SK-N-SH treated with all-trans-retinoic acid at 6 μM for 48 hours (cell line): ENCODE data around the gene ZC2HC1C.

Source experiments
- ATAC-seq: fragments of 200-7000 bp; cut with Tn5 transposase; 3 replicates; pipeline ENCODE4 v1.9.1; 2020; ENCODE audit warnings: mild to moderate bottlenecking, moderate library complexity
- ARNTL ChIP-seq: fragments of 450-650 bp; formaldehyde crosslinking; IDR thresholded peaks from 2 replicates; pipeline ENCODE4 v1.5.0; 2020; ENCODE audit warnings: low read depth, mild to moderate bottlenecking, moderate library complexity, borderline replicate concordance
- BACH2 ChIP-seq: fragments of 250-450 bp; sonication (Bioruptor Pico); IDR thresholded peaks from 2 replicates; pipeline ENCODE4 v1.9.0; 2021; ENCODE audit warnings: mild to moderate bottlenecking, borderline replicate concordance
- ESRRG ChIP-seq: fragments of 250-450 bp; sonication (Bioruptor Pico); IDR thresholded peaks from 2 replicates; pipeline ENCODE4 v1.6.1; 2021; ENCODE audit warnings: mild to moderate bottlenecking
- GLIS3 ChIP-seq: fragments of 250-450 bp; sonication (Bioruptor Pico); IDR thresholded peaks from 2 replicates; pipeline ENCODE4 v1.5.0; 2020; ENCODE audit warnings: mild to moderate bottlenecking, moderate library complexity
- ISL1 ChIP-seq: fragments of 250-450 bp; sonication (Bioruptor Pico); IDR thresholded peaks from 2 replicates; pipeline ENCODE4 v2.1.2; 2022; ENCODE audit warnings: mild to moderate bottlenecking, moderate library complexity
- PPARA ChIP-seq: fragments of 250-450 bp; sonication (Bioruptor Pico); IDR thresholded peaks from 2 replicates; pipeline ENCODE4 v1.5.0; 2020; ENCODE audit warnings: mild to moderate bottlenecking, borderline replicate concordance
- RARB ChIP-seq: fragments of 250-450 bp; sonication (Bioruptor Pico); IDR thresholded peaks from 2 replicates; pipeline ENCODE4 v1.8.0; 2021; ENCODE audit warnings: mild to moderate bottlenecking, moderate library complexity
- SNAI2 ChIP-seq: fragments of 250-450 bp; sonication (Bioruptor Pico); IDR thresholded peaks from 2 replicates; pipeline ENCODE4 v1.5.0; 2020; ENCODE audit warnings: mild to moderate bottlenecking, moderate library complexity
- TCF4 ChIP-seq: fragments of 250-450 bp; sonication (Bioruptor Pico); IDR thresholded peaks from 2 replicates; pipeline ENCODE4 v1.8.0; 2021; ENCODE audit warnings: mild to moderate bottlenecking, moderate library complexity, borderline replicate concordance
- TOX ChIP-seq: fragments of 250-450 bp; sonication (Bioruptor Pico); IDR thresholded peaks from 2 replicates; pipeline ENCODE4 v1.8.0; 2021; ENCODE audit warnings: mild to moderate bottlenecking, moderate library complexity, borderline replicate concordance
- ZFP3 ChIP-seq: fragments of 250-450 bp; sonication (Bioruptor Pico); IDR thresholded peaks from 2 replicates; pipeline ENCODE4 v1.5.0; 2020; ENCODE audit warnings: mild to moderate bottlenecking, moderate library complexity
- ZFP30 ChIP-seq: fragments of 450-650 bp; formaldehyde crosslinking; IDR thresholded peaks from 2 replicates; pipeline ENCODE4 v1.5.0; 2022; ENCODE audit warnings: mild to moderate bottlenecking, moderate library complexity
- TF ChIP-seq, protein P1 (sequence below): fragments of 250-450 bp; sonication (Bioruptor Pico); IDR thresholded peaks from 2 replicates; pipeline ENCODE4 v1.5.0; 2020; ENCODE audit warnings: mild to moderate bottlenecking, moderate library complexity
- TF ChIP-seq, protein P2 (sequence below): fragments of 250-450 bp; sonication (Bioruptor Pico); IDR thresholded peaks from 2 replicates; pipeline ENCODE4 v1.5.1; 2021; ENCODE audit warnings: mild to moderate bottlenecking, moderate library complexity
- TF ChIP-seq, protein P3 (sequence below): fragments of 250-450 bp; sonication (Bioruptor Pico); IDR thresholded peaks from 2 replicates; pipeline ENCODE4 v1.5.1; 2020; ENCODE audit warnings: low read depth, mild to moderate bottlenecking, moderate library complexity
- TF ChIP-seq, protein P4 (sequence below): fragments of 250-450 bp; sonication (Bioruptor Pico); IDR thresholded peaks from 2 replicates; pipeline ENCODE4 v1.8.0; 2020; ENCODE audit warnings: mild to moderate bottlenecking, moderate library complexity, borderline replicate concordance
- TF ChIP-seq, protein P5 (sequence below): fragments of 250-450 bp; sonication (Bioruptor Pico); IDR thresholded peaks from 2 replicates; pipeline ENCODE4 v1.8.0; 2021; ENCODE audit warnings: low read depth, mild to moderate bottlenecking, moderate library complexity, borderline replicate concordance

Gene ZC2HC1C

DNA sequence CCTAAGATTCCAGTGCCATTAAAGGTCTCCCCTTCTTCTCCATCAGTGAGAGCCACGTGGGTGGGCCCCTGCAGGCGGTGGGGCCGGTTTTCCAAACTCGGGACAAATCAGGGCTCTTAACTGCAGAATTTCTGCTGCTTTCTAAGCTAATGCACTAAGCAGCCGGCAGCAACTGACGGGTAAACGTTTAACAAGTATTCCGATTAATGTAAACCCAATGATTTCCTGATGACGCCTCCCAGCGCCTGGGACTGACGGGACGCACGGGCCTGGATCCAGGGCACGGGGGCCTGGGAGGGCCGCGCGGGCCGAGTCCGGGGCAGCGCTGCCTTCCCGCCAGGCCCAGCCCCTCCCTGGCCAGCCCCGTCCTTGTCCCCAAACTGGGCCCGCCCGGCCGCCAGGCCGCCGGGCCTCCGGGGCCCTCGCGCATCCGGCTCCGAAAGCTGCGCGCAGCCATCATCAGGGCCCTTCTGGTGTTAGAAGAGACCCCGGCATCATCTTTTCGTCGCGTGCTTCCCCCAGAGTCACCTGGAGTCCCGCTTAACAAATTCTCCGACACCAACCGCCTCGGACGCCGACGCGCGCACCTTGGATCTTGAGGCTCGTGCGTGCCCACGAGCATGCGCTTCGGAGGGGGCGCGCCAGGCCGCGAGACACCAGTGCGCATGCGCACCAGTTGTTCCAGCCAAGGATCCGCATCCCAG lies 18.4 kb upstream of the ZC2HC1C start, which contains the start of gene MLH3:
Gene MLH3, minus strand, starts transcription at position 616 of the 704 bp plus-strand sequence. CDS start 1,812 bp downstream, outside the sequence.
- peak; percentile 35 for ATAC-seq
- TF ChIP-seq TOX (CRISPR knock-in tag) = no peak
- TF ChIP-seq, protein P1, sequence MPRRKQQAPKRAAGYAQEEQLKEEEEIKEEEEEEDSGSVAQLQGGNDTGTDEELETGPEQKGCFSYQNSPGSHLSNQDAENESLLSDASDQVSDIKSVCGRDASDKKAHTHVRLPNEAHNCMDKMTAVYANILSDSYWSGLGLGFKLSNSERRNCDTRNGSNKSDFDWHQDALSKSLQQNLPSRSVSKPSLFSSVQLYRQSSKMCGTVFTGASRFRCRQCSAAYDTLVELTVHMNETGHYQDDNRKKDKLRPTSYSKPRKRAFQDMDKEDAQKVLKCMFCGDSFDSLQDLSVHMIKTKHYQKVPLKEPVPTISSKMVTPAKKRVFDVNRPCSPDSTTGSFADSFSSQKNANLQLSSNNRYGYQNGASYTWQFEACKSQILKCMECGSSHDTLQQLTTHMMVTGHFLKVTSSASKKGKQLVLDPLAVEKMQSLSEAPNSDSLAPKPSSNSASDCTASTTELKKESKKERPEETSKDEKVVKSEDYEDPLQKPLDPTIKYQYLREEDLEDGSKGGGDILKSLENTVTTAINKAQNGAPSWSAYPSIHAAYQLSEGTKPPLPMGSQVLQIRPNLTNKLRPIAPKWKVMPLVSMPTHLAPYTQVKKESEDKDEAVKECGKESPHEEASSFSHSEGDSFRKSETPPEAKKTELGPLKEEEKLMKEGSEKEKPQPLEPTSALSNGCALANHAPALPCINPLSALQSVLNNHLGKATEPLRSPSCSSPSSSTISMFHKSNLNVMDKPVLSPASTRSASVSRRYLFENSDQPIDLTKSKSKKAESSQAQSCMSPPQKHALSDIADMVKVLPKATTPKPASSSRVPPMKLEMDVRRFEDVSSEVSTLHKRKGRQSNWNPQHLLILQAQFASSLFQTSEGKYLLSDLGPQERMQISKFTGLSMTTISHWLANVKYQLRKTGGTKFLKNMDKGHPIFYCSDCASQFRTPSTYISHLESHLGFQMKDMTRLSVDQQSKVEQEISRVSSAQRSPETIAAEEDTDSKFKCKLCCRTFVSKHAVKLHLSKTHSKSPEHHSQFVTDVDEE (CRISPR knock-in tag) = 0 out of 2 replicates have a peak, but pooled peaks have one; percentile 60
- TF ChIP-seq ZFP3 (CRISPR knock-in tag) = 0 out of 2 replicates have a peak, but pooled peaks have one; percentile 31

DNA sequence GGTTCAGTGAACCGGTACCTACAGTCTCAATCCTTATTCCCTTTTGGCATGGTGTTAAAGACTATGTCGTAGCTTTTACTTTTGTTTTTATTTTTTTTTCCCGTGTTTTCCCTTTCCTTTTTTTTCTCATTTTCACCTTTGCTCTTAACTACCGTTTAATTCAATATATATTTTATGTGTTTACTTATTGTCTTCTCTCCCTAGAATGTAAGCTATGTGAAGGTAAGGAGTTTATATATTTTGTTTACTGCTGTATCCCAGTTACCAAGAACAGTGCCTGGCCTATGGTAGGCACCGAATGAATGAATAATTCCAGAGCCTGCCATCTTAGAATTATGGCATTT lies 17.9 kb upstream of the ZC2HC1C start:
- no peak for ATAC-seq
- TF ChIP-seq BACH2 (CRISPR knock-in tag) = no peak
- TF ChIP-seq, protein P2, sequence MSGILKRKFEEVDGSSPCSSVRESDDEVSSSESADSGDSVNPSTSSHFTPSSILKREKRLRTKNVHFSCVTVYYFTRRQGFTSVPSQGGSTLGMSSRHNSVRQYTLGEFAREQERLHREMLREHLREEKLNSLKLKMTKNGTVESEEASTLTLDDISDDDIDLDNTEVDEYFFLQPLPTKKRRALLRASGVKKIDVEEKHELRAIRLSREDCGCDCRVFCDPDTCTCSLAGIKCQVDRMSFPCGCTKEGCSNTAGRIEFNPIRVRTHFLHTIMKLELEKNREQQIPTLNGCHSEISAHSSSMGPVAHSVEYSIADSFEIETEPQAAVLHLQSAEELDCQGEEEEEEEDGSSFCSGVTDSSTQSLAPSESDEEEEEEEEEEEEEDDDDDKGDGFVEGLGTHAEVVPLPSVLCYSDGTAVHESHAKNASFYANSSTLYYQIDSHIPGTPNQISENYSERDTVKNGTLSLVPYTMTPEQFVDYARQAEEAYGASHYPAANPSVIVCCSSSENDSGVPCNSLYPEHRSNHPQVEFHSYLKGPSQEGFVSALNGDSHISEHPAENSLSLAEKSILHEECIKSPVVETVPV = no peak
- no peak for TF ChIP-seq ARNTL (CRISPR knock-in tag)
- TF ChIP-seq ESRRG (CRISPR knock-in tag) = no peak
- TF ChIP-seq, protein P3, sequence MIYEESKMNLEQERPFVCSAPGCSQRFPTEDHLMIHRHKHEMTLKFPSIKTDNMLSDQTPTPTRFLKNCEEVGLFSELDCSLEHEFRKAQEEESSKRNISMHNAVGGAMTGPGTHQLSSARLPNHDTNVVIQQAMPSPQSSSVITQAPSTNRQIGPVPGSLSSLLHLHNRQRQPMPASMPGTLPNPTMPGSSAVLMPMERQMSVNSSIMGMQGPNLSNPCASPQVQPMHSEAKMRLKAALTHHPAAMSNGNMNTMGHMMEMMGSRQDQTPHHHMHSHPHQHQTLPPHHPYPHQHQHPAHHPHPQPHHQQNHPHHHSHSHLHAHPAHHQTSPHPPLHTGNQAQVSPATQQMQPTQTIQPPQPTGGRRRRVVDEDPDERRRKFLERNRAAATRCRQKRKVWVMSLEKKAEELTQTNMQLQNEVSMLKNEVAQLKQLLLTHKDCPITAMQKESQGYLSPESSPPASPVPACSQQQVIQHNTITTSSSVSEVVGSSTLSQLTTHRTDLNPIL (CRISPR knock-in tag) = no peak
- TF ChIP-seq PPARA (CRISPR knock-in tag) = no peak
- TF ChIP-seq SNAI2 (CRISPR knock-in tag) = no peak
- no peak for TF ChIP-seq ZFP3 (CRISPR knock-in tag)
- TF ChIP-seq, protein P4, sequence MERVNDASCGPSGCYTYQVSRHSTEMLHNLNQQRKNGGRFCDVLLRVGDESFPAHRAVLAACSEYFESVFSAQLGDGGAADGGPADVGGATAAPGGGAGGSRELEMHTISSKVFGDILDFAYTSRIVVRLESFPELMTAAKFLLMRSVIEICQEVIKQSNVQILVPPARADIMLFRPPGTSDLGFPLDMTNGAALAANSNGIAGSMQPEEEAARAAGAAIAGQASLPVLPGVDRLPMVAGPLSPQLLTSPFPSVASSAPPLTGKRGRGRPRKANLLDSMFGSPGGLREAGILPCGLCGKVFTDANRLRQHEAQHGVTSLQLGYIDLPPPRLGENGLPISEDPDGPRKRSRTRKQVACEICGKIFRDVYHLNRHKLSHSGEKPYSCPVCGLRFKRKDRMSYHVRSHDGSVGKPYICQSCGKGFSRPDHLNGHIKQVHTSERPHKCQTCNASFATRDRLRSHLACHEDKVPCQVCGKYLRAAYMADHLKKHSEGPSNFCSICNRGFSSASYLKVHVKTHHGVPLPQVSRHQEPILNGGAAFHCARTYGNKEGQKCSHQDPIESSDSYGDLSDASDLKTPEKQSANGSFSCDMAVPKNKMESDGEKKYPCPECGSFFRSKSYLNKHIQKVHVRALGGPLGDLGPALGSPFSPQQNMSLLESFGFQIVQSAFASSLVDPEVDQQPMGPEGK = no peak
- TF ChIP-seq, protein P1 (CRISPR knock-in tag) = no peak
- no peak for TF ChIP-seq RARB (CRISPR knock-in tag)

DNA sequence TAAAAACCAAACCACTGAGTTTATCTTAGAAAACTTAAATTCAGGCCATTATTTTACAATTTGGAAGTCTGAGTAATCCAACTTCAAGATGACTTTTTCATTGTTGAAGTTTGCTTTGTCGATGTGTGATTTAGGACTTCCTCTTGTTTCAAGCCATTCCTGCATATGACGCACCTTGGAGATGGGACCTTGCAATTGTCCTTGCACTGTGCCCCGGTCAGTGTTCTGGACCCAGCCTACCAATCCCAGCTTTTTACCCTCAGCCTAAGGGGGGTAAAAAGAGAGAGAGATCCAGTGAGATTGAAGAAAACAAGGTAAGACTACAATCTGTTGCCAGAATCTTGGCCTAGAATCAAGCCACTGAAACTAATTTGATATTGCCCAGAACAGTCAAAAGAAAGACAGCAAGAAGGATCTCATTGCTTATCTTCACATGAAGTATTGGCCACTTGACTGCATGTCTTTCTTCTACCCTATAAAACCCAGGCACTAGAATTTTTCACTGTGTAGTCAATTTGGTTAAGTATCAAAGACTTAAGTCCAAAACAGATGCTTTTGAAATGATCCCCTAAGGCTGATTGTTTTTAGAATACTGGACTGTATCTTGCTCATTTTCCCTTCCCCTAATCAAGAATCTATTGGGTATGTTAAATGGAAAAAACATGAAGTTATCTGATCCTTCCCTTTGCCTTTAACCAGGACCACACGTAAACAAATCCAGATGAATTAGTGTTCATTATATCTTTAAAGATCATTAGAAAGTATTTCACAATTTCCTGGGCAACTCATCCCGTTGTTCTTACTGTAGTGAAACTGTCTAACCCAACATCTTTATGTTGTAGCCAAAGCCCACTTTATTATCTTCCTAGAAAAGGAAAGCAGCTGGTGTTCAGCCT lies 15.8 kb upstream of the ZC2HC1C start:
- ATAC-seq = peak; percentile 76
- no peak for TF ChIP-seq RARB (CRISPR knock-in tag)
- no peak for TF ChIP-seq ZFP30
- peak; percentile 63; the same call in 1 of the 2 replicates for TF ChIP-seq TCF4 (CRISPR knock-in tag)
- TF ChIP-seq, protein P5, sequence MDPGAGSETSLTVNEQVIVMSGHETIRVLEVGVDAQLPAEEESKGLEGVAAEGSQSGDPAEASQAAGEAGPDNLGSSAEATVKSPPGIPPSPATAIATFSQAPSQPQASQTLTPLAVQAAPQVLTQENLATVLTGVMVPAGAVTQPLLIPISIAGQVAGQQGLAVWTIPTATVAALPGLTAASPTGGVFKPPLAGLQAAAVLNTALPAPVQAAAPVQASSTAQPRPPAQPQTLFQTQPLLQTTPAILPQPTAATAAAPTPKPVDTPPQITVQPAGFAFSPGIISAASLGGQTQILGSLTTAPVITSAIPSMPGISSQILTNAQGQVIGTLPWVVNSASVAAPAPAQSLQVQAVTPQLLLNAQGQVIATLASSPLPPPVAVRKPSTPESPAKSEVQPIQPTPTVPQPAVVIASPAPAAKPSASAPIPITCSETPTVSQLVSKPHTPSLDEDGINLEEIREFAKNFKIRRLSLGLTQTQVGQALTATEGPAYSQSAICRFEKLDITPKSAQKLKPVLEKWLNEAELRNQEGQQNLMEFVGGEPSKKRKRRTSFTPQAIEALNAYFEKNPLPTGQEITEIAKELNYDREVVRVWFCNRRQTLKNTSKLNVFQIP (CRISPR knock-in tag) = no peak
- TF ChIP-seq TOX (CRISPR knock-in tag) = peak; percentile 35; the same call in 1 of the 2 replicates
- TF ChIP-seq, protein P1 (CRISPR knock-in tag) = 0 out of 2 replicates have a peak, but pooled peaks have one; percentile 54
- TF ChIP-seq GLIS3 (CRISPR knock-in tag) = no peak
- peak; percentile 81 for TF ChIP-seq ISL1 (CRISPR knock-in tag)
